Endodermal cell (in vitro differentiated cells): Measurements from ENCODE around the gene NPHS1. TPM values are rescaled to one million over a fixed set of nuclear protein-coding genes. Genes with fewer than 3 reads are reported as not detected.

Experiments
- DNase-seq: peaks from one replicate; pipeline ENCODE4 v3.0.0-alpha.2; 2017
- H3K27ac ChIP-seq: 2 replicates; pipeline ENCODE4 v1.5.1; 2013; ENCODE audit warnings: mild to moderate bottlenecking, low read depth, low read length, moderate library complexity
- H3K27me3 ChIP-seq: 2 replicates; pipeline ENCODE4 v1.6.1; 2013; ENCODE audit warnings: mild to moderate bottlenecking, low read length, moderate library complexity; ENCODE audit not compliant: insufficient read depth, control insufficient read depth, poor library complexity, severe bottlenecking
- H3K36me3 ChIP-seq: 2 replicates; pipeline ENCODE4 v1.7.0; 2013; ENCODE audit warnings: mild to moderate bottlenecking, low read length, moderate library complexity; ENCODE audit not compliant: control insufficient read depth, insufficient read depth
- H3K4me1 ChIP-seq: one replicate; pipeline ENCODE4 v1.7.0; 2013; ENCODE audit warnings: low read length; ENCODE audit not compliant: control insufficient read depth, insufficient read depth
- H3K4me3 ChIP-seq: 2 replicates; pipeline ENCODE4 v1.5.1; 2013; ENCODE audit warnings: mild to moderate bottlenecking, low read length, moderate library complexity
- H3K9ac ChIP-seq: 2 replicates; pipeline ENCODE4 v1.6.1; 2013; ENCODE audit warnings: mild to moderate bottlenecking, low read length, moderate library complexity; ENCODE audit not compliant: poor library complexity, severe bottlenecking; ENCODE audit errors: extremely low read depth
- H3K9me3 ChIP-seq: 2 replicates; pipeline ENCODE4 v1.6.1; 2013; ENCODE audit warnings: mild to moderate bottlenecking, low read length, moderate library complexity; ENCODE audit not compliant: control insufficient read depth
- H3K27ac Mint-ChIP-seq: 2 replicates; pipeline ENCODE4 v1.8.0; 2020; ENCODE audit warnings: mixed read lengths
- H3K27me3 Mint-ChIP-seq: 2 replicates; pipeline ENCODE4 v1.8.0; 2021; ENCODE audit warnings: mild to moderate bottlenecking, mixed read lengths; ENCODE audit not compliant: insufficient read depth
- H3K36me3 Mint-ChIP-seq: 2 replicates; pipeline ENCODE4 v1.8.0; 2020; ENCODE audit warnings: low read depth, mixed read lengths
- H3K4me1 Mint-ChIP-seq: 2 replicates; pipeline ENCODE4 v1.8.0; 2020; ENCODE audit warnings: mixed read lengths
- H3K4me3 Mint-ChIP-seq: 2 replicates; pipeline ENCODE4 v1.8.0; 2020; ENCODE audit warnings: mild to moderate bottlenecking, moderate library complexity, mixed read lengths
- H3K9me3 Mint-ChIP-seq: 2 replicates; pipeline ENCODE4 v1.8.0; 2020; ENCODE audit warnings: mild to moderate bottlenecking, mixed read lengths
- WGBS, 2 experiments: methylation state at CpG; one replicate each; pipeline versions ENCODE4 v1.1.5 to v1.1.7; 2013; ENCODE audit warnings: missing lambda C conversion rate in 2 of 2, mixed read lengths in 1 of 2; ENCODE audit not compliant: insufficient coverage in 1 of 2, insufficient read length in 1 of 2; 5-methylcytosine and 5-hydroxymethylcytosine counted together
- total RNA-seq, 2 donors: library from RNA; stranded (reverse); fragmentation: NEBNext Ultra II Directional in 1 of 2; extraction: Animal tissue kit (Norgen Biotek cat#: 25700) in 1 of 2; gene quantifications; 2 replicates in 1 of 2; 3 replicates in 1 of 2; pipeline ENCODE4 v1.2.1, GENCODE V29; 2021
- TF ChIP-seq, protein P1 (sequence below): fragments of 200-600 bp; sonication (generic); conservative IDR thresholded peaks from 2 replicates; pipeline ENCODE4 v1.5.0; 2021; ENCODE audit warnings: antibody characterized with exemption, mild to moderate bottlenecking

NPHS1 gene
- total RNA-seq, 2 donors from 2014 or later: 0.24 to 0.80 TPM

DNA sequence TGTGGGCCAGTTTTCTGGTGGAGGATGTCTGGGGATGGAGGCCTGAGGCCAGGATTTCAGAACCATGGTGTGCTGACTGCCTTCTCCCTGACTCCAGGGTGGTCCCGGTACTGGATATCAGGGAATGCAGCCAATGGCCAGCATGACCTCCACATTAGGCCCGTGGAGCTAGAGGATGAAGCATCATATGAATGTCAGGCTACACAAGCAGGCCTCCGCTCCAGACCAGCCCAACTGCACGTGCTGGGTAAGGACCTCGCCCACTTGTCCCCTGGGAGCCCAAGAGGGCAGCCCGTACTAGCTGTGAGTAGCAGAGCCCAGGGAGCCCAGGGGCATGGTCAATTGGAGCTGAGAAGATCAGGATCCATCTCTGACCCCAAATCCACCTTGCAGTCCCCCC is 6.0 kb upstream of the NPHS1 start:
- no peak overlapping the region for H3K4me3 Mint-ChIP-seq
- peaks cover 11% of the 10 kb centered on the region for H3K4me1 Mint-ChIP-seq

DNA sequence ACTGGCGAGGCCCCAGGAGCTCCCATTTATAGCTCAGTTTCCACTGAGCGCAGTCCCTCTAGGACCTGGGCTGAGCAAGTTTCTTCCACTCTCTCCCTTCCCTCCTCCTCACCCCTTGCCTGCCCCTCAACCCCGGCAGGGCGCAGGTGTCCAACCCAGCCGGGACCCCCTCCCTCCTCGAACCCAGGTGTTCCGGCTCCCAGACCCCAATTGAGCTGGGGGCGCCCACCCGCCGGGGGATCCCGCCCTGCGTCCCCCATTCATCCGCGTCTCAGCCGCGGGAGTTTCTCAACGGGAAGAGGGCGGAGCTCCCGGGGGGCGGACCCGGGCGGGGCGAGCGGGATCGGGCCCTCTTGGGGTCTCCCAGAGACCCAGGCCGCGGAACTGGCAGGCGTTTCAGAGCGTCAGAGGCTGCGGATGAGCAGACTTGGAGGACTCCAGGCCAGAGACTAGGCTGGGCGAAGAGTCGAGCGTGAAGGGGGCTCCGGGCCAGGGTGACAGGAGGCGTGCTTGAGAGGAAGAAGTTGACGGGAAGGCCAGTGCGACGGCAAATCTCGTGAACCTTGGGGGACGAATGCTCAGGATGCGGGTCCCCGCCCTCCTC is 4.3 kb upstream of the NPHS1 start, which contains the start of gene KIRREL2:
Gene KIRREL2 (plus strand): TSS at position 366 of the 604 bp plus-strand sequence. CDS start 209 bp downstream, at position 575.
- no peaks in the 10 kb centered on the region for H3K9me3 ChIP-seq
- peaks cover 6% of the 10 kb centered on the region for H3K4me1 ChIP-seq
- 3% methylated on average over 10 to 42 of the region's 42 CpGs for whole genome bisulfite sequencing, 2 experiments
- peak within 1 kb of the TSS; percentile 55 for H3K4me3 Mint-ChIP-seq
- H3K27me3 Mint-ChIP-seq: peaks cover 84% of the 10 kb centered on the region
- DNase-seq: peak; percentile 84
- peak within 1 kb of the TSS; percentile 75 for H3K4me3 ChIP-seq
- peaks cover 88% of the 10 kb centered on the region for H3K27me3 ChIP-seq
- H3K36me3 ChIP-seq: no peaks in the 10 kb centered on the region
- H3K27ac Mint-ChIP-seq: no peak within 1 kb of the TSS
- no peaks in the 10 kb centered on the region for H3K36me3 Mint-ChIP-seq
- H3K27ac ChIP-seq: peak within 1 kb of the TSS; percentile 97
- no peaks in the 10 kb centered on the region for H3K9me3 Mint-ChIP-seq
- peak within 1 kb of the TSS; percentile 3 for H3K9ac ChIP-seq
- TF ChIP-seq, protein P1, sequence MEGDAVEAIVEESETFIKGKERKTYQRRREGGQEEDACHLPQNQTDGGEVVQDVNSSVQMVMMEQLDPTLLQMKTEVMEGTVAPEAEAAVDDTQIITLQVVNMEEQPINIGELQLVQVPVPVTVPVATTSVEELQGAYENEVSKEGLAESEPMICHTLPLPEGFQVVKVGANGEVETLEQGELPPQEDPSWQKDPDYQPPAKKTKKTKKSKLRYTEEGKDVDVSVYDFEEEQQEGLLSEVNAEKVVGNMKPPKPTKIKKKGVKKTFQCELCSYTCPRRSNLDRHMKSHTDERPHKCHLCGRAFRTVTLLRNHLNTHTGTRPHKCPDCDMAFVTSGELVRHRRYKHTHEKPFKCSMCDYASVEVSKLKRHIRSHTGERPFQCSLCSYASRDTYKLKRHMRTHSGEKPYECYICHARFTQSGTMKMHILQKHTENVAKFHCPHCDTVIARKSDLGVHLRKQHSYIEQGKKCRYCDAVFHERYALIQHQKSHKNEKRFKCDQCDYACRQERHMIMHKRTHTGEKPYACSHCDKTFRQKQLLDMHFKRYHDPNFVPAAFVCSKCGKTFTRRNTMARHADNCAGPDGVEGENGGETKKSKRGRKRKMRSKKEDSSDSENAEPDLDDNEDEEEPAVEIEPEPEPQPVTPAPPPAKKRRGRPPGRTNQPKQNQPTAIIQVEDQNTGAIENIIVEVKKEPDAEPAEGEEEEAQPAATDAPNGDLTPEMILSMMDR: no peak
- H3K4me1 Mint-ChIP-seq: peaks cover 11% of the 10 kb centered on the region

More for the DNA sequence above, 6.0 kb upstream of the NPHS1 start:
- peaks cover 89% of the 10 kb centered on the region for H3K27me3 Mint-ChIP-seq
- Histone ChIP-seq H3K27me3 (peaks cover 99% of the 10 kb centered on the region), H3K4me1 (peaks cover 6% of the 10 kb centered on the region), H3K9ac (no peak overlapping the region), H3K9me3 (no peaks in the 10 kb centered on the region), H3K36me3 (no peaks in the 10 kb centered on the region), H3K27ac (no peak overlapping the region), H3K4me3 (no peak overlapping the region)
- H3K36me3 Mint-ChIP-seq: no peaks in the 10 kb centered on the region
- H3K9me3 Mint-ChIP-seq: no peaks in the 10 kb centered on the region
- TF ChIP-seq, protein P1: no peak
- H3K27ac Mint-ChIP-seq: no peak overlapping the region
- 81 to 100% methylated on average over 2 to 6 of the region's 6 CpGs for WGBS, 2 experiments
- no peak for DNase-seq

DNA sequence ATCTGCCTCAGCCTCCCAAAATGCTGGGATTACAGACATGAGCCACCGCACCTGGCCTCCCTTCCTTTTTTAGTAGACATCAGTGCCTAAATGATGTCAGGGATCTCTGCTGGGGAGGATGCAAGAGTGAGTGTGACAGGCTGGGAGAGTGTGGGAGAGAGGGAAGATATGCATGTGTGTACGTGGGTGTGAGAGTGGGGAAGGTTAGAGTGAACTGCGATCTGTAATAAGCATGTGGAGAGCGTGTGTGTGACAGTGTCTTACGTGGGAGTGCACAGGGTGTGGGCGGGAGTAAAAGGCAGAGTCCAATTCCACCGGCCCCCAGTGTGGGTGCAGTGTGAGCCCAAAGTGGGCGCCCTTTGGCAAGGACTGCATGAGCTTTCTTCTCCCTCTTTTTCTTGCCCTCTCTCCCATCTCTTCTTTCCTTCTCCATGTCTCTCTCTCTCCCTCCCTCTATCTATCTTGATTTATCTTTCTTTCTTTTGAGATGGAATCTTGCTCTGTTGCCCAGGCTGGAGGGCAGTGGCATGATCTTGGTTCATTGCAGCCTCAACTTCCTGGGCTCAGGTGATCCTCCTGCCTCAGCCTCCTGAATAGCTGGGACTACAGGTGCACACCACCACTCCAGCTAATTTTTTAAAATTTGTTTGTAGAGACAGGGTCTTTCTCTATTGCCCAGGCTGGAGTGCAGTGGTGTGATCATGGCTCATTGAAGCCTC is 893 bp upstream of the NPHS1 start:
- no peak overlapping the region for H3K4me3 Mint-ChIP-seq
- Histone ChIP-seq H3K9ac (no peak overlapping the region), H3K9me3 (no peaks in the 10 kb centered on the region), H3K36me3 (no peaks in the 10 kb centered on the region), H3K27me3 (peaks cover 77% of the 10 kb centered on the region), H3K4me3 (no peak overlapping the region), H3K27ac (no peak overlapping the region), H3K4me1 (peaks cover 6% of the 10 kb centered on the region)
- H3K27me3 Mint-ChIP-seq: peaks cover 77% of the 10 kb centered on the region
- H3K36me3 Mint-ChIP-seq: no peaks in the 10 kb centered on the region
- no peak overlapping the region for H3K27ac Mint-ChIP-seq
- WGBS, 2 experiments: 60 to 87% methylated on average over 2 to 8 of the region's 8 CpGs
- H3K4me1 Mint-ChIP-seq: peaks cover 3% of the 10 kb centered on the region
- no peaks in the 10 kb centered on the region for H3K9me3 Mint-ChIP-seq
- DNase-seq: no peak
- TF ChIP-seq, protein P1: no peak
